Measurements from ENCODE around the gene ITGA2B.
"Not testable (repeated sequence)": the region's sequence is repeated elsewhere in the genome, so short reads cannot be mapped to it uniquely, and the experiment has no call there.

Gene ITGA2B

GRCh38 chr17:44389281-44389680, at the start of gene ITGA2B:
Gene ITGA2B (minus strand): TSS chr17:44389649. CDS start chr17:44389473, 176 bp downstream.
- DNase-seq, result no peak

GRCh38 chr17:44439168-44439567, 49.7 kb upstream of the ITGA2B start:
- DNase-seq, result no peak

DNA sequence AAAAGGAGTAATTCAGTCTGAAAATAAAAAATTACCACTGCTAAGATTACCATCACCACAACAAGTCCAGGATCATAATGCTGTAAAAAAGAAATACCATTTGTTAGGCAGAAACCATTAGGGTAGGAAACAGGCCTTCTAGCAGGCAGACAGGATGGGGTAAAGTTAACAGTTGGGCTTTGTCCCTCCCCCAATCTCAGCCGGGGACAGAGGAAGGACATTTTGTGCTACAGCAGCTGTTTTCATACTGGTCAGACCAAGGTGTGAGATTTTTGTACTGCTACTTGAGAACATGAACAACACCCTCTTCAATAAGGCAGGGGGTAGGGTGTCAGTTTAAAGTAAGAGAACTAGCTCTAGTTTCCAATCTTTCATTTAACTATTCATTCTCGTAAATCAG, 49.2 kb upstream of the ITGA2B start:
- no peak for DNase-seq

DNA sequence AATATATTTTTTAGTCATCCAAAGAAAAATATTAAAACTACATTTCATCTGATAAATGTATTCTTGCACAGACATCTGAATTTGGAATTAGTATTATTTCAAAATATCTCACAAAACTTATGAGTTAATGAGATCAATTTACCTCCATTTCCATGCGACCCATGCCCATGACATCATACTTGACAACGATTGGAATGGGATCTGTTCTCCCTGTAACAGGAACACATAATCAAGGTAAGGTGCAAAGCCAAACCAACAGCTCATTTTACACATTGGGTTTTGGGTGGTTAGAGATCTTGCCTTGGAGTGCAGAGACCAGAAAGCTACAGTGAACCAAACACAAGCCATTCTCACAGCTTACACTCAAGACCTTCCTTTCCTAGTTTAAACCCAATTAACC, 46.9 kb upstream of the ITGA2B start:
- DNase-seq, result no peak

GRCh38 chr17:44432254-44433157, 43.1 kb upstream of the ITGA2B start:
- DNase-seq, result no peak

DNA sequence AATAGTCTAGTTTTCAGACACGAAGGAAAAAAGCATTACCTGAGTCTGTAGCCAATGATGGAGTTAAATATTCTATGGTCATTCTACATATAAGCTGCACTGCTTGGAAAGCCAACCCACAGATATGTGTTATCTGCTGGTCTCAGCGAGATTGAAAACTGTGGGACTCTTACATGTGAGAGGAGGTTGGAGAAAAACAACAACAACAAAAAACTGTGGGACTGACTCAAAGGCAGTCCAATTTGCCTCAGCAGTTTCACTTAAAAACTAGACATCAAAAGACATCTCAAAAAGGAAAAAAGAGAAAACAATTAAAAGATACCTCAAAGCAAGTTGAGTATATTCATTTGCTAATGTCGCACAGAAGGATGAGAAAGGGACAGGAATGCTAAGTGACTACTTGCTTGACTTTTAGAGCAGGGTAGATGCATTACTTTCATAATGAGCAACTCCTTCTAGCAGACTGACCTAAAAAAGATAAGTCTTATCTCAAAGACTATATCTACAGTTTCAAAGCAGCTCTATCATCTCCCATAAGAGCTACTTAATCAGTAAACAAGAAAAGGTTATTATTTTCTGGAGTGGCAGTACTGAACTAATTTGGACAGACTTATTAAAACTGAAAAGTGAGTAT, 35.5 kb upstream of the ITGA2B start:
- no peak for DNase-seq

- DNase-seq, result no peak
Measured at GRCh38 chr17:44417553-44417952, 28.1 kb upstream of the ITGA2B start.

DNA sequence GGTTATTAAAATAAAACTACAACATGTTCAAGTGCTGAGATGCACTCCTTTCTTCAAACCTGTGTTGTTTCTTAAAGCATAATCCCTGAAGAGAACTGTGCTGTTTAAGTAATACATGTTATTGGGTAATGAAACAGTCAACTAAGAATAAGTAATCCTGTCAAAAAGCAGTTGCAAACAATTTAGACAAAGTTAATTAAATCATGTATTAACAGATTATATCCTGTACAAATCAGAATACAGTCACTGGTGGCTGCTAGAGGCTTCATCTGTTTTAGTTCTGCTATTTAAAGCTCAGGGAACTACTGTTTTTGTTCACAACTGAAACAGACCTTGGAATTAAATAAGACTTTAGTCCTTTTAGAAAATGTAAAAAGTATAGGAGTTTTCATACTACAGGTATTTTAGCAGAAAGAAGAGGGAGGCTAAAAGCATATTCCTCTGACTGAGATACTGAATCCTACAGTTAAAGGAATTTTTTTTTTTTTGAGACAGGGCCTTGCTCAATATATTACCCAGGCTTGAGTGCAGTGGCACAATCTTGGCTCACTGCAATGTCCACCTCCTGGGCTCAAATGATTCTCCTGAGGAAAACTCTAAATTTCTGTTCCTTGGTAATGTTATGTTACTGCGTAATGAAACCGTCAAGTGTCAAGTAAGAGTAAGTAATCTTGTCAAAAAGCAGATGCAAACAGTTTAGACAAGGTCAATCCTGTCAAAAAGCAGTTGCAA, 27.3 kb upstream of the ITGA2B start:
- no peak for DNase-seq

DNA sequence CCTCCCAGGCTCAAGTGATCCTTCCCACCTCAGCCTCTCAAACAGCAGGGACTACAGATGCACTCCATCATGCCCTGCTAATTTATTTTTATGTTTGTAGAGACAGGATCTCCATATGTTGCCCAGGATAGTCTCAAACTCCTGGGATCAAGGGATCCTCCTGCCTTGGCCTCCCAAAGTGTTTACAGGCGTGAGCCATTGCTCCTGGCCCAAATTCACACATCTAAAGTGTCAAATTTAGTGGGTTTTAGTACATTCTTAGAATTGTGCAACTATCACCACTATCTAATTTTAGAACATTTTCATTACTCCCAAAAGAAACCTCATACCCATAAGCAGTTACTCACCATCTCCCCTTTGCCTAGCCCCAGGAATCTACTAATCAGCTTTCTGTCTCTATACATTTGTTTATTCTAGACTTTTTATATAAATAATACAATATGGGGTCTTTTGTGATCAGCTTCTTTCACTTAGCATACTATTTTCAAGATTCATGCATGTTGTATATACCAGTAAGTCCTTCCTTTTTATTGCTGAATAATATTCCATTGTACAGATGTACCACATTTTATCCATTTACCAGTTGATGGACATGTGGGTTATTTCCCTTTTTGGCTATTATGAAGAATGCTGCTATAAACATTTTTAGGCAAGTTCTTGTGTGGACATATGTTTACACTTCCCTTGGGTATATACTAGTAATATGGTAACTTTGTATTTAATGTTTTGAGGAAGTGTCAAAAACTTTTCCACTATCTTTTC, 25.1 kb upstream of the ITGA2B start:
- no peak for DNase-seq

DNA sequence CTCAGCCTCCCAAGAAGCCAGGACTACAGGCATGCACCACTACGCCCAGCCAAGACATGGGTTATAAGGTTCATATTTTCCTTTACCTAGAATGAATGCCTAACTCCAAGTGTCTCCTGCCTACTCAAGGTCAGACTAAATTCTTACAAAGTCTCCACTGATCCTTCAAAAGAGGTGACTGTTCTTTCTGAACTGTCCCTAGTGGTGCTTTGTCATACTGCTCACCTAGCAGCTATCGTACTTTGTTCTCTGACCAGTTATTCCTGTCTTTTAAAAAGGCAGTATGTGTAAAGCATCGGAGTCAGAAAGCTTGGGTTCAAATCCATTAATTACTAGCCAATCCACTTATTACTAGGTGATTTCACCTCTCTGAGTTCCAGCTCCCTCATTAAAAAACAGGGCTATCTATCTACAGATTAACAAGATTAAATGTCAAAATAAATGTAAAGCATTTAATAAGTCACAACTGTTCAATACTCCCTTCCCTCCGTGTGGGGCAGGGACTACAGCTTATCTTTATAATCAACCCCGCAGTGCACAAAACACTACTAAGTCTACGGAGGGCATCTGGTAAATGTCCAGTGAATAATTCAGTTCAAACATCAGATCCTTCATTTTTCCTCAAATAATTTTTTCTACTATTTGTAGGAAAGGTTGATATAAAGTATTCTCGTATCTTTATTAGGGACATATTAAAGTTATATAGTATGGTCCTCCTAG, 20.0 kb upstream of the ITGA2B start:
- DNase-seq, result no peak

- DNase-seq, result no peak
Measured at GRCh38 chr17:44408786-44409185, 19.3 kb upstream of the ITGA2B start.

GRCh38 chr17:44402564-44403172, 13.2 kb upstream of the ITGA2B start:
- no peak for DNase-seq

DNA sequence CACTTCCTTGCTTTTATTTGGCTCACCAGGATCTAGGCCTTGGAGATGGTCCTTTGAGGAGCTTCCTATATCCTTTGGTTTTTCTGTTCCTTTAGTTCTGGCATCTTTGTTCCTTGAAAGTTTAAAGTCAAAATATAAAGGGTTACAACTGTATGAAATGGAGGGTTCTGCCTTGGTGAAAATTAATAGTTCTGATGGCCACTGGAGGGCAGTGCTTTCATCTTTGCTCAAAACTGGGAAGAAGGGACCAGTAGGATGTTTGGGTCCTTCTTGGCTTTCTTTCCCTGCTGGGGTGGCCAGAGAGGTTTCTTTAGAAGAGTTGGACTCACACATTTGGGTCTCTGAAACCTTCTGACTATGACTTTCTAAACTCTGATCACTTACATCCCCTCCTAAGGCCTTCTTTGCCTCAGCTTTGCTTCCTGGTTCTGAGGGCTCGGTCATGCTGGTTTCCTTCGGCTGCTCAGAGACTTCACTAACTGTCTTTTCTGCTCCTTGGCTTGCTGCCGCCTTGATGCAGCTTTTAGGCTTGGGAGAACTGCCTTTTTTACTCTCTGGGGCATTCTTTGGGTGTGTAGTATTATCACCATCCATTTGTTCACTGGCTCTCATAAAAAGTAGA, 10.9 kb upstream of the ITGA2B start:
- no peak for DNase-seq

GRCh38 chr17:44398692-44399691, 9.5 kb upstream of the ITGA2B start:
- DNase-seq, result no peak

GRCh38 chr17:44397479-44398440, 8.3 kb upstream of the ITGA2B start:
- no peak for DNase-seq

DNA sequence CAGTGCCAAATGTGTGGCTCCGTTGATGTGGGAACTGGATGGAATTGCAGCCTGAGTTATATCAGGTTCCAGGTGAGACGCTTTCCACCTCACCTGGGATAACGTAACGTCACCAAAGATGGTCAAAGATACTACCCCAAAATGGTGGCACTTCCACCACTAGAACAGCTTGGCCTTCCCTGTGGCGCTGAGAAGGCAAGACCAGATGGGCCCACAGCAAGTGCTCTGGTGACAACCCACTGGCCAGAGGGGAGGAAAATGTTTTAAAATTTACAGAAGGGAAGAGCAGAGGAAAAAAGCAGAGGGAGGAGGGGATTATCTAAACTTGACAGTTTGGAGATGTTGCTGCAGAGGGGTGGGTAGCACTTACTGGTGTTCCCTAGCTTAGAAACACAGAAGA, 7.5 kb upstream of the ITGA2B start:
- DNase-seq, result no peak

GRCh38 chr17:44394833-44395232, 5.4 kb upstream of the ITGA2B start:
- DNase-seq, result no peak

- not testable (repeated sequence) for DNase-seq
Measured at GRCh38 chr17:44394112-44394511, 4.7 kb upstream of the ITGA2B start.
